Skeletal muscle tissue (tissue), 4 donors: ENCODE measurements around the gene GORASP2. TPM values are rescaled to one million over a fixed set of nuclear protein-coding genes. Genes with fewer than 3 reads are reported as not detected.

Experiments
- H3K27ac ChIP-seq: one replicate; pipeline ENCODE4 v1.7.0; 2013; ENCODE audit warnings: mild to moderate bottlenecking, low read depth, low read length, inconsistent platforms
- H3K27me3 ChIP-seq, 3 donors: one replicate each; pipeline ENCODE4 v1.7.0; 2013; ENCODE audit warnings: low read length in 3 of 3; ENCODE audit not compliant: control insufficient read depth in 3 of 3, insufficient read depth in 3 of 3
- H3K36me3 ChIP-seq, 3 donors: one replicate each; pipeline ENCODE4 v1.7.0; 2013; ENCODE audit warnings: low read length in 3 of 3; ENCODE audit not compliant: control insufficient read depth in 3 of 3, insufficient read depth in 3 of 3
- H3K4me1 ChIP-seq, 3 donors: one replicate each; pipeline ENCODE4 v1.7.0; 2013; ENCODE audit warnings: low read length in 3 of 3, mild to moderate bottlenecking in 3 of 3; ENCODE audit not compliant: control insufficient read depth in 3 of 3, insufficient read depth in 3 of 3
- H3K4me3 ChIP-seq, 3 donors: one replicate each; pipeline ENCODE4 v1.7.0; 2013; ENCODE audit warnings: low read length in 3 of 3
- H3K9ac ChIP-seq, 3 donors: one replicate each; pipeline ENCODE4 v1.7.0; 2013; ENCODE audit warnings: low read length in 3 of 3, mild to moderate bottlenecking in 3 of 3, moderate library complexity in 2 of 3, low read depth in 1 of 3
- H3K9me3 ChIP-seq, 3 donors: one replicate each; pipeline ENCODE4 v1.7.0; 2013; ENCODE audit warnings: low read length in 3 of 3; ENCODE audit not compliant: control insufficient read depth in 3 of 3
- total RNA-seq: library from RNA; depleted of rRNA; stranded (reverse); fragments of >200 nt; gene quantifications from one replicate; pipeline ENCODE4 v1.2.3, GENCODE V29; 2014
- donor health status: Osteomylitis.

Gene GORASP2
- total RNA-seq, 1 donor from 2014 or later, result 22.4 TPM

DNA sequence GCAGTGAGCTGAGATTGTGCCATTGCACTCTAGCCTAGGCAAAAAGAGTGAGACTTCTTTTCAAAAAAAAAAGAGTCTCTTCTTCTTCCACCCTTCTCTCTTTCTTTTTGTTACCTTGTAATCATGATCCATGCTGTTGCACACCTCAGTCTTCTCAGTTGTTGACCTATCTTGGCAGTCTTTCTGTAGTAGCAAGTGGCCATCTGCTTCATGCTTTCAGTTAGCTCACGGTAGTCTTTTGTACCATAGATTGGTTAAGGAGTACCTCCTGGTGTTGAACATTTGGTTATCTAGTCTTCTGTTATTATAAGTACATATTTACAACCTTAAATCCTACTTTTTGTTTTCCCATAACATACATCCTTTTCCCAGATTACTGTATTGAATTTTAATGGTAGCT is 3.1 kb downstream of the GORASP2 start:
- H3K4me1 ChIP-seq, result peaks cover 11 to 30% (median 20%) of the 10 kb centered on the region in 3 donors
- no peaks in the 10 kb centered on the region for H3K27me3 ChIP-seq
- H3K9ac ChIP-seq, result no peak overlapping the region
- no peak overlapping the region for H3K4me3 ChIP-seq
- H3K36me3 ChIP-seq, result peaks cover 0 to 2% (median under 1%) of the 10 kb centered on the region in 3 donors
- H3K9me3 ChIP-seq, result no peaks in the 10 kb centered on the region
- H3K27ac ChIP-seq, result no peak overlapping the region

DNA sequence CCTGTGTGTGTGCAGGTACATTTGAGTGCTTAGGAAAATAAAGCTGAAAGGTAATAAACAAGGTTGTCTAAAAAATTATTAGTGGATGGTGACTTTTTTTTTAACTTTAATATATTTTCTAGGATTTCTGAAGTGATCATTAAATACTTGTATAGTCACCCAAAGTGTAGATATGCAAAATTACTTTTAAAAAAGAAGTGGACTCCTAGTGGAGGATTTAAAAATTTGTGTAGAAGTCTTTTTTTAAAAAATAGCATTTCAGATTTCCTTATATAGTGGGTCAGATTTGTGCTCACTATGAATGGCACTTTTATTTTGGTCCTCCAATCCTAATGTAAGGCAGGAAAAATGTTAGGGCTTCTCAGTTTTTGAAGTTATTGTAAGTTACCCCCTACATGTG is 3.9 kb downstream of the GORASP2 start:
- no peaks in the 10 kb centered on the region for H3K9me3 ChIP-seq
- H3K4me1 ChIP-seq, result peaks cover 11 to 29% (median 20%) of the 10 kb centered on the region in 3 donors
- no peak overlapping the region for H3K4me3 ChIP-seq
- no peaks in the 10 kb centered on the region for H3K27me3 ChIP-seq
- H3K36me3 ChIP-seq, result peaks cover 0 to 2% (median 2%) of the 10 kb centered on the region in 3 donors
- no peak overlapping the region for H3K27ac ChIP-seq
- no peak overlapping the region for H3K9ac ChIP-seq

DNA sequence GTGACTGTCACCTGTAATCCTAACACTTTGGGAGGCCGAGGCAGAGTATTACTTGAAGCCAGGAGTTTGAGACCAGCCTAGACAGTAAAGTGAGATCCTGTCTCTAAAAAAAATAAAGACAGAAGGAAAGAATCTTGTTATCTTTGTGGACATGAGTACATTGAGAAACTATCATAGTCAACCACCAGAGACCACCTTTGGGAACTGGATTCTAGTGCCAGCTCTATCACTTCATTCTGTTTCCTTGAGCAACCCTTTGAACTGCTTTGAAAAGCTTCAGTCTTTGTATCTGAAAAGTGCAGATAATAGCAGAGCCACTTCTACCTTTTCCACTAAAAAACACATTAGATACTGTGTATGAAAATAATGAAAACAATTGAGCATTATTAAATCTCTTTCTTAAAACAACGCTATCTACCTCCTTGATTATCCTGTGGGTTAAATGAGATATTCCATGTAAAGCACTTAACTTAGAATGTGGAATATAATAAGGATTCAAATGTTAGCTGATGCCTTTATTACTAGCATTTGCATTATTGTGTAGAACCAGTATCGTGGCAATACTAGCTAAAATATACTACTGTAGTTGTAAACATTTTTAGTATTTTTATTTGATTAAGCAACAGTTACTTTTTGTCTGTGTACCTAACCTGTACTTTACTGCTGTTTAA is 8.8 kb downstream of the GORASP2 start:
- no peak overlapping the region for H3K4me3 ChIP-seq
- no peaks in the 10 kb centered on the region for H3K9me3 ChIP-seq
- no peaks in the 10 kb centered on the region for H3K4me1 ChIP-seq
- no peaks in the 10 kb centered on the region for H3K27me3 ChIP-seq
- peaks cover 2% of the 10 kb centered on the region in 3 donors for H3K36me3 ChIP-seq
- H3K9ac ChIP-seq, result peak overlapping the region in 1 of 3 donors; percentile 27
- H3K27ac ChIP-seq, result no peak overlapping the region

DNA sequence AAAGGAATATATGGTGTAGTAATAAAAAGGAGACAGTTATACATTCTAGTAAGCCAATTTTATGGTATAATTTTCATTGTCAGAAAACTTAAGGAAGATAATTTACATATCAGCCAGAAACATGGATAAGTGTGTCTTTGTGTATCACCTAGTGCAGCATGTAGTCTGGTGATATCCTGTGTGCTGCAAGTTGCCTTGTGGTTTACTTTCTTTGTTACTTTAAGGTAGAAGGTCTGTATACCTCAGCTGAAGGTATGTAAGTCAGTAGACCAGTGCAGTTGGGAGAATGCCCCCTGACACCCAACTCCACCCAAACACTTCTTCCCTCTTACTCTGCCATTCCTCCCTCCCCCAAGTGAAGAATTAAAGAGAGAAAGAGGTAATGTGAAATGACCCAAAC is 11.0 kb downstream of the GORASP2 start:
- no peak overlapping the region for H3K4me3 ChIP-seq
- no peak overlapping the region for H3K27ac ChIP-seq
- H3K9me3 ChIP-seq, result no peaks in the 10 kb centered on the region
- H3K9ac ChIP-seq, result no peak overlapping the region
- peaks cover 2% of the 10 kb centered on the region in 3 donors for H3K36me3 ChIP-seq
- H3K4me1 ChIP-seq, result peaks cover 0 to 2% (median 0%) of the 10 kb centered on the region in 3 donors
- H3K27me3 ChIP-seq, result no peaks in the 10 kb centered on the region

DNA sequence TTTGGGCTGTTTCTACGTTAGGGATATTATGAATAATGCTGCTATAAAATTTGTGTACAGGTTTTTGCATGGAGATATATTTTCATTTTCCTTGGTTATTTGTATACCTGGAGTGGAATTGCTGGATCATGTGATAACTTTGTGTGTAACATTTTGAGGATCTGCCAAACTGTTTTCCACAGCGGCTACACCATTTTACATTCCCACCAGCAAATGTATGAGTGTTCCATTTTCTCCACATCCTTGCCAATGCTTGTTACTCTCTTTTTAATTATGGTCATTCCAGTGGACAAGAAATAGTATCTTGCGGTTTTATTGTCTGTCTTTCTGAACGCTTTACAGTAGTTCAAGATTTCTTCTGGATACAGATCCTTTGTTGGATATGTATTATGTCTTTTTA is 13.6 kb downstream of the GORASP2 start:
- Histone ChIP-seq H3K9ac (no peak overlapping the region), H3K27ac (no peak overlapping the region), H3K9me3 (no peaks in the 10 kb centered on the region), H3K36me3 (peaks cover 0 to 2% (median 0%) of the 10 kb centered on the region in 3 donors), H3K4me3 (no peak overlapping the region), H3K27me3 (no peaks in the 10 kb centered on the region), H3K4me1 (peaks cover 0 to 2% (median 0%) of the 10 kb centered on the region in 3 donors)

DNA sequence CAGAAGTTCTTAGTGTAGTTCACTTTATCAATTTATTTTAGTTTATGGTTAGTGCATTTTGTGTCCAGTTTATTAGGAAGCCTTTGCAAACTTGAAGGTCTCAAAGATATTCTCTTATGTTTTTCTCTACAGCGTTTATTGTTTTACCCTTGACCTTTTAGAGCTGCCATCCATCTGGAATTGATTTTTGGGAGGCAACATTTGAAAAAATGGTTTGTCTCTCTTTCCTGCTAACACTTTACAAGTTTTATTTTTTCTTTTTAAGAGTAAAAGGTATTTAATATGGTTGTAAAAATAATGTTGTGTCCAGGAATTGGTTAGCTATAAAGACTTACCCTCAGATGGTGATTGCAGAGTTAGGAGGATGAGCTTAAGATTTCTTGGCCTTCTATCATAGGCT is 14.0 kb downstream of the GORASP2 start:
- peaks cover 0 to 2% (median 0%) of the 10 kb centered on the region in 3 donors for H3K4me1 ChIP-seq
- no peaks in the 10 kb centered on the region for H3K9me3 ChIP-seq
- no peaks in the 10 kb centered on the region for H3K27me3 ChIP-seq
- no peak overlapping the region for H3K4me3 ChIP-seq
- peaks cover 0 to 2% (median 0%) of the 10 kb centered on the region in 3 donors for H3K36me3 ChIP-seq
- no peak overlapping the region for H3K27ac ChIP-seq
- no peak overlapping the region for H3K9ac ChIP-seq

DNA sequence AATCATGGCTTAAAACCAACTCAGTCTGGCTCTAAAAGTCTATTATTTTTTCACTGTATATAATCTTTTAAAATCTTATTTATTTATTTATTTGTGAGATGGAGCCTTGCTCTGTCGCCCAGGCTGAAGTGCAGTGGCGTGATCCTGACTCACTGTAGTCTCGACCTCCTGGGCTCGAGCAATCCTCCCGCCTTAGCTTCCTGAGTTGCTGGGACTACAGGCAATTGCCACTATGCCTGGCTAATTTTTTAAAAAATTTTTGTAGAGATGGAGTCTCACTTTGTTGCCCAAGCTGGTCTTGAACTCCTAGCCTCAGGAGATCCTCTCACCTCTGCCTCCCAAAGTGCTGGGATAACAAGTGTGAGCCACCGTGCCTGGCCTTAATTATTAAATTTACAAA is 14.5 kb downstream of the GORASP2 start:
- peaks cover 0 to 2% (median 0%) of the 10 kb centered on the region in 3 donors for H3K4me1 ChIP-seq
- H3K9me3 ChIP-seq, result no peaks in the 10 kb centered on the region
- no peaks in the 10 kb centered on the region for H3K27me3 ChIP-seq
- H3K4me3 ChIP-seq, result no peak overlapping the region
- peaks cover 0 to 2% (median 0%) of the 10 kb centered on the region in 3 donors for H3K36me3 ChIP-seq
- H3K27ac ChIP-seq, result no peak overlapping the region
- H3K9ac ChIP-seq, result no peak overlapping the region

DNA sequence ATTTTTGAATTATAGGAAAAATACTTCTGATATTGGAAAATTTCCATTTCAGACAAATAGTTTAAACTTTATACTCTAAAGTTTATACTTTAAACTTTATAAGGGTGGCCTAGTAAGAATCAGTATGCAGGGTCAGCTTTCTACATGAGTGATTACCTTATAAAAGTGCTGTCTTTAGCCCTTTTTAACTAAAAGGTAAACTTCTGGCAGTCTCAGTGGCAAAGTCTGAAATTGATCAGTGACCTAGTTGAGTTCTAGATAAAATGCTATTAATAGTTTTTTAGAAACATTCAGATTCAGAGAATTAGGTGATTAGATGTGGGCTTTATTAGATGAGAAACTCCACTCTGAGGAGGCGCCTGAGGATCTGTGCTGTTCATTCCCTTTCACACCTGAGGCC is 15.5 kb downstream of the GORASP2 start:
- Histone ChIP-seq H3K27ac (no peak overlapping the region), H3K9me3 (no peaks in the 10 kb centered on the region), H3K4me1 (peaks cover 0 to 2% (median 0%) of the 10 kb centered on the region in 3 donors), H3K36me3 (peaks cover 0 to 4% (median 2%) of the 10 kb centered on the region in 3 donors), H3K4me3 (no peak overlapping the region), H3K27me3 (no peaks in the 10 kb centered on the region), H3K9ac (no peak overlapping the region)

DNA sequence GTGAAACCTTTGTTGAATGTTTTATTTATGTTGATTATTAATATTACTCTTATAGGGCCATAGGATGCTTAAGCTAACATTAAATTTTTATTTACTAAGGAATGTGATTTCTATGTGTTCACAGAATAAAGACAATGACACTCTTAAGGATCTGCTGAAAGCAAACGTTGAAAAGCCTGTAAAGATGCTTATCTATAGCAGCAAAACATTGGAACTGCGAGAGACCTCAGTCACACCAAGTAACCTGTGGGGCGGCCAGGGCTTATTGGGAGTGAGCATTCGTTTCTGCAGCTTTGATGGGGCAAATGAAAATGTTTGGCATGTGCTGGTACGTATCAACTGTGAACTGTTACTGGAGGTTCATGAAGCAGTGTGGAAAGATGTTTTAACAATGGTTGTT is 20.4 kb downstream of the GORASP2 start:
- Histone ChIP-seq H3K4me3 (no peak overlapping the region), H3K4me1 (no peaks in the 10 kb centered on the region), H3K27ac (no peak overlapping the region), H3K9me3 (no peaks in the 10 kb centered on the region), H3K27me3 (no peaks in the 10 kb centered on the region), H3K9ac (no peak overlapping the region), H3K36me3 (peaks cover 17 to 40% (median 40%) of the 10 kb centered on the region in 3 donors)

DNA sequence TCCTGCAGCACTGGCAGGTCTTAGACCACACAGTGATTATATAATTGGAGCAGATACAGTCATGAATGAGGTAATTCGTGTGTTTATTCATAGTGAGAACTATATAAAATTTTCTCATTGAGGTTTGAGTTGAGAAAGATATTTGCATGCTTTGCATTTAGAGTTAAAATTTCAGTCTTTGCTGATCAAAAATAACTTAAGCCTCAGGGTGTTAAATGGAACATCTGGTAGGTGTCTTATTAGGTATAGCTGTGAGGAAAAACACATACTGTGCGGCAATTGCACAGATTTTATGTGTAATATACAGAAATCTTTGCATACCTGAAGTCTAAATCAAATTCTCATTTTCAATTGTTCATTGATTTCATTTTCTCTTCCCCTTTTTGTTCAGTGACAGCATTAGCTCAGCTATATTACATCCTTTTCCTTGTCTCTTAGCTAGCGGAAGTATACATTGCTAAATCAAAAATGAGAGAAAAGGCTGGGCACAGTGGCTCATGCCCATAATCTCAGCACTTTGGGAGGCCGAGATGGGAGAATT is 21.2 kb downstream of the GORASP2 start:
- H3K9ac ChIP-seq, result no peak overlapping the region
- H3K27ac ChIP-seq, result no peak overlapping the region
- no peaks in the 10 kb centered on the region for H3K4me1 ChIP-seq
- H3K36me3 ChIP-seq, result peaks cover 21 to 49% (median 49%) of the 10 kb centered on the region in 3 donors
- H3K4me3 ChIP-seq, result no peak overlapping the region
- no peaks in the 10 kb centered on the region for H3K27me3 ChIP-seq
- no peaks in the 10 kb centered on the region for H3K9me3 ChIP-seq
